Naive thymus-derived CD4-positive, alpha-beta T cell (primary cell): ENCODE measurements around the gene ZNF230. TPM values are rescaled to one million over a fixed set of nuclear protein-coding genes. Genes with fewer than 3 reads are reported as not detected.

Source experiments
- ATAC-seq: fragments of 150-1000 bp; cut with Tn5 transposase; 2 replicates; pipeline ENCODE4 v1.10.0; 2021; ENCODE audit warnings: mild to moderate bottlenecking, moderate library complexity
- CTCF ChIA-PET: fragments of 350-600 bp; sonication (Branson Sonifier 250); formaldehyde crosslinking; loops from one replicate; lab custom pipeline; 2021; ENCODE audit warnings: antibody characterized with exemption; lab: Charles Lee
- POLR2A ChIA-PET: fragments of 350-600 bp; sonication (Branson Sonifier 250); formaldehyde crosslinking; loops from one replicate; lab custom pipeline; 2021; ENCODE audit warnings: antibody characterized with exemption, inconsistent platforms; lab: Charles Lee
- DNase-seq, 9 donors: peaks; one replicate each; pipeline versions ENCODE4 v3.0.0 to v3.0.0-alpha.2; 2020 to 2022; ENCODE audit warnings: mixed read lengths in 1 of 9
- H3K27ac ChIP-seq: one replicate; pipeline ENCODE4 v1.7.0; 2013; ENCODE audit warnings: mild to moderate bottlenecking, low read depth, low read length, moderate library complexity
- H3K27me3 ChIP-seq, 2 donors: one replicate each; pipeline ENCODE4 v1.7.0; 2013; ENCODE audit warnings: low read length in 2 of 2, mild to moderate bottlenecking in 2 of 2, moderate library complexity in 2 of 2; ENCODE audit not compliant: control insufficient read depth in 2 of 2, insufficient read depth in 2 of 2
- H3K36me3 ChIP-seq, 3 experiments: 1 replicate in 2 of 3; 2 replicates in 1 of 3; pipeline ENCODE4 v1.7.0; 2013; ENCODE audit warnings: low read length in 3 of 3, mild to moderate bottlenecking in 3 of 3, moderate library complexity in 1 of 3; ENCODE audit not compliant: insufficient read depth in 3 of 3, control insufficient read depth in 2 of 3
- H3K4me1 ChIP-seq, 2 donors: one replicate each; pipeline ENCODE4 v1.7.0; 2013; ENCODE audit warnings: low read length in 2 of 2, mild to moderate bottlenecking in 2 of 2, moderate library complexity in 1 of 2; ENCODE audit not compliant: control insufficient read depth in 2 of 2, insufficient read depth in 2 of 2
- H3K4me3 ChIP-seq: 2 replicates; pipeline ENCODE4 v1.7.0; 2013; ENCODE audit warnings: mild to moderate bottlenecking, low read length
- H3K9me3 ChIP-seq, 3 experiments: 1 replicate in 2 of 3; 2 replicates in 1 of 3; pipeline ENCODE4 v1.7.0; 2013; ENCODE audit warnings: low read length in 3 of 3; ENCODE audit not compliant: control insufficient read depth in 2 of 3
- H3K27ac Mint-ChIP-seq, 9 donors: one replicate each; pipeline ENCODE4 v1.8.0; 2020 to 2022; ENCODE audit warnings: mixed read lengths in 9 of 9, mild to moderate bottlenecking in 8 of 9, moderate library complexity in 5 of 9, inconsistent platforms in 2 of 9
- H3K27me3 Mint-ChIP-seq, 5 donors: one replicate each; pipeline ENCODE4 v1.8.0; 2021 to 2022; ENCODE audit warnings: mixed read lengths in 5 of 5, mild to moderate bottlenecking in 1 of 5
- H3K36me3 Mint-ChIP-seq, 5 donors: one replicate each; pipeline ENCODE4 v1.8.0; 2020 to 2022; ENCODE audit warnings: mixed read lengths in 5 of 5, mild to moderate bottlenecking in 3 of 5, inconsistent platforms in 1 of 5
- H3K4me1 Mint-ChIP-seq, 7 donors: one replicate each; pipeline ENCODE4 v1.8.0; 2020 to 2022; ENCODE audit warnings: mixed read lengths in 7 of 7, mild to moderate bottlenecking in 3 of 7, inconsistent platforms in 1 of 7
- H3K4me3 Mint-ChIP-seq, 10 donors: one replicate each; pipeline ENCODE4 v1.8.0; 2020 to 2022; ENCODE audit warnings: mild to moderate bottlenecking in 10 of 10, mixed read lengths in 10 of 10, moderate library complexity in 6 of 10, inconsistent platforms in 2 of 10
- H3K9me3 Mint-ChIP-seq, 11 donors: one replicate each; pipeline ENCODE4 v1.8.0; 2020 to 2022; ENCODE audit warnings: mixed read lengths in 11 of 11, mild to moderate bottlenecking in 4 of 11, inconsistent platforms in 1 of 11, moderate library complexity in 1 of 11
- intact Hi-C, 2 donors: fragments of 100-400 bp; cut with micrococcal nuclease; formaldehyde crosslinking; loops; one replicate each; pipeline ENCODE4 v1.15.1; 2023
- polyA plus RNA-seq, 2 donors: library from polyadenylated mRNA; unstranded; fragments of 300-500 nt; fragmentation: Illumina TruSeq; gene quantifications; one replicate each; pipeline ENCODE4 v1.2.3, GENCODE V29; 2021
- total RNA-seq, 6 experiments: library from RNA in 5 of 6; stranded (reverse) in 5 of 6; gene quantifications; 1 replicate in 5 of 6; 2 replicates in 1 of 6; pipeline ENCODE4 v1.2.3 and lab custom pipeline; 2021 to 2026

Gene ZNF230
- 10 to 100 TPM in 2 of 5 experiments, 1 to 10 TPM in 3; 2.7 to 18.1 (median 6.7) TPM for total RNA-seq
- polyA plus RNA-seq, result 1 to 10 TPM; 2.4 to 4.6 TPM
- total RNA-seq (lab: John Stamatoyannopoulos, UW), result 9.0 reads per million, percentile 34 among the genes with 10 or more reads in this experiment

DNA sequence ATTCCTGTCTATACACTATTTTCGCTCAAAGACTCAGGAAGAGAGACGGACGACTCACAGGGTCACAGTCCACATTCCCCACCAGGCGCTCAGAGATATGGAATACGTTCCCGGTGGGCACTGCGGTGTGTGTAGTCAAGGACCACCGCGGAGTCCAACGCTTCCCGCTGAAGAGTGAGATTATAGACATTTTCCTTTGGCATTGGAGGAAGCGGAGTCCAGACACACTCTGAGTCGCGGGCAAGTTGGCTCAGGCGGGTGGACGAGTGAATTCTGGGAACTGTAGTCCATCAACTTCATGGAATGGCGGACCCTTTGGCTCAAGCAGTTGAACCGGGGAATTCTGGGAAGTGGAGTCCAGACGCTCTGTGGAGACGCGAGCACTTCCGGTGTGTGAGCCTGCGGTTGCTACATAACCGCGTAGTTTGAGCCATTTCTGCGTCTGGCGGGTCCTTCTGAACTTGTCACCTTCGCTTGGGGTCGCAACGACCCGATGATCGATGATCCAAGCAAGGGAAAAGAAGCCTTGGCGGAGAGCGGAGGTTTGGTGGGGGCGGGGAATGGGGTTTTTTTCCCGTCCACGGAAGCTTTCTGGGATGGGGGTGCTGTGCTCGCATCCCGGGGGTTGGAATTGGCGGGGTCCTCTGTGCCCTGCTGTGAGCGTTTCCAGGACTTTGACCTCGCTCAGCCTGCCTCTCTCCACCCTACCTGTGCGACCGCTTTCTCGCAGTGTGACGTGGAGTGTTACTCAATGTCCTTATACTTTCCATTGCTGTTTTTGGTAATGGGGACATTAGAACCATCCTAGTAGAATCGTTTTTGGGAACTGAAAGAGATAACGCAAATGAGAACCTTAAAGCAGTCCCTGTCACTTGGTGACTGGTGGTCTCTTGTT is at the start of gene ZNF230:
Gene ZNF230, plus strand, starts transcription at position 392 of the 895 bp plus-strand sequence. CDS start 4,122 bp downstream, outside the sequence.
- H3K27me3 ChIP-seq, result no peaks in the 10 kb centered on the region
- ATAC-seq (peak; percentile 99), DNase-seq (peak; percentile 50 to 85 (median 77))
- H3K27ac ChIP-seq, result peak within 1 kb of the TSS; percentile 80
- peak within 1 kb of the TSS; percentile 88 for H3K4me3 ChIP-seq
- Mint-ChIP-seq H3K36me3 (peaks cover 26 to 41% (median 33%) of the 10 kb centered on the region in 5 donors), H3K4me1 (peaks cover 15 to 32% (median 20%) of the 10 kb centered on the region in 7 donors), H3K27me3 (peaks cover 0 to 2% (median 0%) of the 10 kb centered on the region in 5 donors), H3K27ac (peak within 1 kb of the TSS; percentile 87 to 98 (median 95)), H3K4me3 (peak within 1 kb of the TSS; percentile 96 to 100 (median 99)), H3K9me3 (peaks cover 18 to 54% (median 40%) of the 10 kb centered on the region in 11 donors)
- POLR2A ChIA-PET, result interaction anchor here (0.9 to 1.8 kb wide), 2 partner anchors 21 to 69 kb away, joined by 3 to 7 read pairs; no protein-coding TSS in a partner anchor
- CTCF ChIA-PET, result no interaction called here
- H3K4me1 ChIP-seq, result peaks cover 0 to 8% of the 10 kb centered on the region in 2 donors
- peaks cover 0 to 26% (median 5%) of the 10 kb centered on the region in 3 experiments for H3K36me3 ChIP-seq
- H3K9me3 ChIP-seq, result peaks cover 4 to 29% (median 9%) of the 10 kb centered on the region in 3 experiments
- intact Hi-C loops, result loop anchor here (1.0 to 2.0 kb wide), 15 partner anchors 19 to 302 kb away; partner anchors contain the start of genes ZNF155 (in 2 of the 2), ZNF222 (in 2 of the 2), ZNF224 (in 2 of the 2) and ZNF225 (in 2 of the 2)

DNA sequence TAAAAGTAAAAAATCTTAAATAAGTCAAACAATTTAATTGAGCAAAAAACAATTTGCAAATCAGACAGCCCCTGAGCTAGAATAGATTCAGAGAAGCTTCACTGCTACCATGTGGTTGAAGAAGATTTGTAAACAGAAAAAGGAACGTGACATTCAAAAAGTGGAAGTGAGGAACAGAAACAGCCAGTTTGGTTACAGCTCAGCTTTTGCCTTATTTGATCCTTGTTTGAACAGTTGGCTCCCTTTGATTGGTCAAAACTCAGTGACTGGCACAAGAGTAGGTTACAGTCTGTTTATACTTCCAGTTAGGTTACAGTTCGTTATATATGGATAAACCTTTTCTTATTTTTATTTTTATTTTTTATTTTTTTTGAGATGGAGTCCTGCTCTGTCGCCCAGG is 45.9 kb upstream of the ZNF230 start:
- Histone ChIP-seq H3K4me1 (no peaks in the 10 kb centered on the region), H3K27ac (no peak overlapping the region), H3K9me3 (peaks cover 0 to 11% (median 0%) of the 10 kb centered on the region in 3 experiments), H3K4me3 (no peak overlapping the region), H3K36me3 (no peaks in the 10 kb centered on the region), H3K27me3 (no peaks in the 10 kb centered on the region)
- DNase-seq (no peak), ATAC-seq (no peak)
- Mint-ChIP-seq H3K9me3 (peaks cover 10 to 70% (median 28%) of the 10 kb centered on the region in 11 donors), H3K4me1 (peaks cover 0 to 5% (median 0%) of the 10 kb centered on the region in 7 donors), H3K36me3 (peaks cover 3 to 31% (median 8%) of the 10 kb centered on the region in 5 donors), H3K27me3 (peaks cover 0 to 18% (median 5%) of the 10 kb centered on the region in 5 donors), H3K27ac (no peak overlapping the region), H3K4me3 (no peak overlapping the region)
- CTCF ChIA-PET, result interaction anchor here (0.6 kb wide), 1 partner anchor 24 kb away, joined by 3 read pairs; no protein-coding TSS in a partner anchor
- intact Hi-C loops, result no loop called here
- POLR2A ChIA-PET, result no interaction called here

DNA sequence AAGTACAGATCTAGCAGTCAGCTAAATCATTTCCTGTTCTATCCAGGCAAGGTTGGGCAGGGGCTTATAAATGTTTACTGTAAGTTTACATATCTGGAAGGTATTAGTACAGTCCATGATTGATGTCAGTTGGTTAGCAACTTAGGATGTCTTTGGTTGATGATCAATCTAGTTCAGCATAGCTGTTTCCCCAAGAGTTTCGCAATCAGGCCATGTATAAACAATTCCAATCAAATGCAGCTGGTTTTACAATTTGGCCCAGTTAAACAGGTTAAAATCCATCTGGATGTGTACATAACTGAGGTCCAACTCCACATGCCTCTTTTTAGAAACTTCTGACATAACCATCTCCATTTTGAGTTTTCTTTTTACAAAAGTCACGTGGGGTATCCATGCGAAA is 44.9 kb upstream of the ZNF230 start:
- ATAC-seq (no peak), DNase-seq (no peak)
- peaks cover 0 to 18% (median 0%) of the 10 kb centered on the region in 3 experiments for H3K9me3 ChIP-seq
- no peaks in the 10 kb centered on the region for H3K4me1 Mint-ChIP-seq
- H3K27me3 Mint-ChIP-seq, result peaks cover 0 to 18% (median 5%) of the 10 kb centered on the region in 5 donors
- H3K36me3 Mint-ChIP-seq, result peaks cover 0 to 33% (median 8%) of the 10 kb centered on the region in 5 donors
- ChIA-PET POLR2A (no interaction called here), CTCF (no interaction called here)
- H3K4me1 ChIP-seq, result no peaks in the 10 kb centered on the region
- H3K27ac Mint-ChIP-seq, result no peak overlapping the region
- H3K27ac ChIP-seq, result no peak overlapping the region
- H3K4me3 ChIP-seq, result no peak overlapping the region
- intact Hi-C loops, result no loop called here
- no peaks in the 10 kb centered on the region for H3K27me3 ChIP-seq
- no peak overlapping the region for H3K4me3 Mint-ChIP-seq
- peaks cover 6 to 74% (median 35%) of the 10 kb centered on the region in 11 donors for H3K9me3 Mint-ChIP-seq
- no peaks in the 10 kb centered on the region for H3K36me3 ChIP-seq

DNA sequence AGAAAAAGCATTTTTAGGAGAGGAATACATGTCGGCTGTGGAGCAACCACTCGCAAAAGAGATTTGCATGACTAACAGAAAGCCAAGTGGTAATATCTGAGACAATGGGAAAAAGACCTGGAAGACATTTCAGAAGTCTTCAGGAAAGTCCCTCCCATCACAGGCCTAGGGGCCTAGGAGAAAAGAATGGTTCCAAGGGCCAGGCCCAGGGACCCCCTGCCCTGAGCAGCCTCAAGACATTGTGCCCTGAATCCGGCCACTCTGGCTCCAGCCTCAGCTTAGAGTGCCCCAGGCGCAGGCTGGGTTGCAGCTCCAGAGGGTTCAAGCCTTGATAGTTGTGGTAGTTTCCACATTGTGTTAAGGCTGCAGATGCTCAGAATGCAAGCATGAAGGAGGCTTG is 42.3 kb upstream of the ZNF230 start:
- Mint-ChIP-seq H3K9me3 (peaks cover 10 to 89% (median 46%) of the 10 kb centered on the region in 11 donors), H3K4me1 (no peaks in the 10 kb centered on the region), H3K4me3 (no peak overlapping the region), H3K27ac (no peak overlapping the region), H3K36me3 (peaks cover 6 to 43% (median 23%) of the 10 kb centered on the region in 5 donors), H3K27me3 (peaks cover 0 to 5% (median 0%) of the 10 kb centered on the region in 5 donors)
- intact Hi-C loops, result no loop called here
- ATAC-seq (no peak), DNase-seq (no peak)
- H3K36me3 ChIP-seq, result no peaks in the 10 kb centered on the region
- ChIA-PET POLR2A (no interaction called here), CTCF (no interaction called here)
- H3K4me1 ChIP-seq, result no peaks in the 10 kb centered on the region
- no peak overlapping the region for H3K4me3 ChIP-seq
- H3K27ac ChIP-seq, result no peak overlapping the region
- H3K27me3 ChIP-seq, result no peaks in the 10 kb centered on the region
- H3K9me3 ChIP-seq, result peaks cover 0 to 29% (median 0%) of the 10 kb centered on the region in 3 experiments

DNA sequence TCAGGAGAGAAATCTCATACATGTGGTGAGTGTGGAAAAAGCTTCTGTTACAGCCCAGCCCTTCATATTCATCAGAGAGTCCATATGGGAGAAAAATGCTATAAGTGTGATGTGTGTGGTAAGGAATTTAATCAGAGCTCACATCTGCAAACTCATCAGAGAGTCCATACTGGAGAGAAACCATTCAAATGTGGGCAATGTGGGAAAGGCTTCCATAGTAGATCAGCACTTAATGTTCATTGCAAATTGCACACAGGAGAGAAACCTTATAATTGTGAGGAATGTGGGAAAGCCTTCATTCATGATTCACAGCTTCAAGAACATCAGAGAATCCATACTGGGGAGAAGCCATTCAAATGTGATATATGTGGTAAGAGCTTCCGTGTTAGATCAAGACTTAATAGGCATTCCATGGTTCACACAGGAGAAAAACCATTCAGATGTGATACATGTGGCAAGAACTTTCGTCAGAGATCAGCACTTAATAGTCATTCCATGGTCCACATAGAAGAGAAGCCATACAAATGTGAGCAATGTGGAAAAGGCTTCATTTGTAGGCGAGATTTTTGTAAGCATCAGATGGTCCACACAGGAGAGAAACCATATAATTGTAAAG is 36.6 kb upstream of the ZNF230 start:
- CTCF ChIA-PET, result no interaction called here
- Mint-ChIP-seq H3K27me3 (peaks cover 0 to 8% (median 0%) of the 10 kb centered on the region in 5 donors), H3K27ac (no peak overlapping the region), H3K4me3 (no peak overlapping the region), H3K36me3 (peaks cover 26 to 53% (median 38%) of the 10 kb centered on the region in 5 donors), H3K9me3 (peaks cover 15 to 94% (median 63%) of the 10 kb centered on the region in 11 donors), H3K4me1 (no peaks in the 10 kb centered on the region)
- DNase-seq, result no peak
- H3K4me1 ChIP-seq, result no peaks in the 10 kb centered on the region
- H3K4me3 ChIP-seq, result no peak overlapping the region
- POLR2A ChIA-PET, result no interaction called here
- ATAC-seq, result no peak
- H3K36me3 ChIP-seq, result no peaks in the 10 kb centered on the region
- intact Hi-C loops, result no loop called here
- no peak overlapping the region for H3K27ac ChIP-seq
- no peaks in the 10 kb centered on the region for H3K27me3 ChIP-seq
- H3K9me3 ChIP-seq, result peaks cover 0 to 50% (median 17%) of the 10 kb centered on the region in 3 experiments

DNA sequence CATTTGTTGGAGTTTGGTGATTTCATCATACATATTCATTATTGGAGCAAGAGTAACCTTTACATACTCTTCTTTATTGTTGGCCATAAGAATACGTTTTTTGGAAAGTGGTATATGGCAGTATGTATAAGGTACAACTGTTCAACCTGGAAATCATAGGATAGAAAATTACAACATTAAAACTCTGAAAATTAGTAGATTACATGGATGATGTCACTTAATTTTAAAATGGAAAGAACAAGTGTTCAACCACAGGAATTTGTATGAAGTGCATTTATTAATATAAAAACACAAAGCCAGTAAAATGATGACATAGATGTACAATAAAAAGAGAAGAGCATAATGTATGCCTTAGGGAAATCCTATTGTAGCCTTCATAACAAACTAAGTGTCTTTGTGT is 26.0 kb upstream of the ZNF230 start:
- no peak overlapping the region for H3K4me3 ChIP-seq
- Mint-ChIP-seq H3K36me3 (peaks cover 0 to 19% (median 7%) of the 10 kb centered on the region in 5 donors), H3K4me1 (no peaks in the 10 kb centered on the region), H3K4me3 (no peak overlapping the region), H3K27ac (no peak overlapping the region), H3K27me3 (peaks cover 0 to 8% (median 0%) of the 10 kb centered on the region in 5 donors), H3K9me3 (peaks cover 5 to 58% (median 33%) of the 10 kb centered on the region in 11 donors)
- ChIA-PET POLR2A (no interaction called here), CTCF (no interaction called here)
- H3K9me3 ChIP-seq, result peaks cover 0 to 27% (median 4%) of the 10 kb centered on the region in 3 experiments
- H3K36me3 ChIP-seq, result no peaks in the 10 kb centered on the region
- no peak for ATAC-seq
- H3K27ac ChIP-seq, result no peak overlapping the region
- no peaks in the 10 kb centered on the region for H3K27me3 ChIP-seq
- no peaks in the 10 kb centered on the region for H3K4me1 ChIP-seq
- no peak for DNase-seq
- intact Hi-C loops, result no loop called here
